ENCODE results near the gene KRTAP24-1.

Gene KRTAP24-1

GRCh38 chr21:30282850-30283249, at the start of gene KRTAP24-1:
KRTAP24-1 (minus strand) TSS chr21:30282950; CDS start chr21:30282932, 18 bp downstream.
- DNase-seq: no peak

GRCh38 chr21:30329203-30329875, 46.6 kb upstream of the KRTAP24-1 start:
- no peak for DNase-seq

DNA sequence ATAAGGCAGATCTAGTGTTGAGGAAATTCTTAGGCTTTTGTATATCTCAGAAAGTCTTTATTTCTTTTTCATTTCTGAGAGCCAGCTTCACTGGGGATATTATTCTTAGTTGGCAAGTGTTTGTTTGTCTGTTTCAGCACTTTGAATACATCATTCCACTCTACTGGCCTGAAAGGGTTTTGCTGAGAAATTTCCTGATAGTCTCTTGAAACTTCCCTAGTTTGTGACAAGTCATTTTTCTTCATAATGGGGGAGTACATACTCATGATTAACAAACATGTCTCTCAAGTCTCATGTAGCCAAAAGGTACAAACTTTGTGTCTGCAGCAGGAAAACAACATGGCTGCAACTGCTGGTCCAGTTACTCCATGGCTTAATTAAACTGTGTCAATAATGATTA, 43.6 kb upstream of the KRTAP24-1 start:
- no peak for DNase-seq

DNA sequence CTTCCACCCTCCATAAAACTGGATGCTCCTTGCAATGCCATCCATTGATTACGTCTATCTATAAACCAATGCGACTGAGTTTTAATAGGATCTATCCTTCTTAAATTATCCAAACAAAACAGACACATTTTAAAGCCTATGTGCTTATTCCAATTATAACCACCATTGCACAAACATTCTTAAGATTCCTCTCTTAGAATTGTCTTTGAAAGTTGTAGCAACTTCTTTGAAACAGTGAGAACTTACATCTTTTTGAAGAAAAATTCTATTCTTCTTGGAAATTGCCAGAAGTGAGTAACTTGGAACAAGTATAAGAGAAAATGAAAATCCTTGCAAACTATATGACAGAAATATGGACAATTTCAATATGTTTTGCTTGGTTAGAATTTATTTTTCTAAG, 37.5 kb upstream of the KRTAP24-1 start, which contains the start of gene KRTAP26-1:
Gene KRTAP26-1 (minus strand): TSS at position 101 of the 400 bp plus-strand sequence. CDS start 280 bp downstream, outside the sequence.
- DNase-seq: no peak

DNA sequence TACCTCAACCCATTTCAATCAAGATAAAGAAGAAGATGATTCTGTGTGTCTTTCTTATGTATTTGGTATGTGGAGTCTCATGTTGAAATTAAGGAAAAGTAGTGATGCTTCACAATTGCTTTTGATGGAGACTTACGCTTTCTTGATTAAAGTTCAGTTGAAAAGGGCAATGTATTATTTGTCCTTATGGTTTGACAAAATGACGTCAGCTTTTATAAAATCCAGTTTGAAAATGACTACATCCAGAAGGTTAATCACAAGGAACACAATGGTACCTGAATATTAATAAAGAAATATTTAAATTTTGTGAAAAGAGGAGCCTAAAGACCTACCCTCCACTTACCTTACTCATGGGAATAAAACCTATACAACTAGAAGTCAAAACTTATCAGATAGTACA, 33.0 kb upstream of the KRTAP24-1 start:
- DNase-seq: no peak

DNA sequence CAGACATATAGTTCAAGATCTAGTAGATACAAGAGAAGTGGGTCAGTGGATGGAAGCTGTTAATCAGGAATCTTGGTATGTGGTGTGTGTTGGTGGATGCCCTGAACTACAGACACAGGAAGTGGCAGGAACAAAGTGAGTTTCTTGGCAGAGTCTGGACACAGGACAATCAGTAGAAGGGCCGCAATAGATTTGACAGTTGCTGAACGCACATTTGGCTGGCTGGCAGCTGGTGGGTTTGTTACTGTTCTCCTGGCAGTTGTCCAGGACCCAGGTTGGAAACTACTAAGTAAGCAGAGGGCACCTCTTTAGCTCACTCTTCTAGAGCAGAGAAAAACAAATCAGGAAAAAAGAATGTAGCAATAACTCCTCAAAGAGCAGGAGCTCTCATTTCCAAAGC, 24.1 kb upstream of the KRTAP24-1 start:
- peak; percentile 31 to 73 for DNase-seq

DNA sequence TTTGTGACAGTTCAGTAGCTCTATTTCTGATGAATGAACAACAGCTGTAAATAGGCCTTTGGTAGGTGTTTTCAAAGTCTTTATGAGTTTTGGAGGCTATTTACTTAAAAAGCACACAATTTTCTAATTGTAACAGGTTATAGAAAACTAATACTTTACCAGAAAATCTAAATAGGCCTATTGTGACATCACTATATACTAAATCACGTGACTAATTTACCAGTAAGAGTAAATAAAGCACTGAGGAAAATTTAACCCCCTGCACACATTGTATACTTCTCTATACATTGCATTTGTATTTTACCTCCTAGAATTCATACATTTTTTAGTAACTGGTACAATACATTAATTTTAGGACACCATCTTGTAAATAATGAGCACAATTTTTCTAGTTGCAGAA, 22.4 kb upstream of the KRTAP24-1 start:
- DNase-seq: no peak

DNA sequence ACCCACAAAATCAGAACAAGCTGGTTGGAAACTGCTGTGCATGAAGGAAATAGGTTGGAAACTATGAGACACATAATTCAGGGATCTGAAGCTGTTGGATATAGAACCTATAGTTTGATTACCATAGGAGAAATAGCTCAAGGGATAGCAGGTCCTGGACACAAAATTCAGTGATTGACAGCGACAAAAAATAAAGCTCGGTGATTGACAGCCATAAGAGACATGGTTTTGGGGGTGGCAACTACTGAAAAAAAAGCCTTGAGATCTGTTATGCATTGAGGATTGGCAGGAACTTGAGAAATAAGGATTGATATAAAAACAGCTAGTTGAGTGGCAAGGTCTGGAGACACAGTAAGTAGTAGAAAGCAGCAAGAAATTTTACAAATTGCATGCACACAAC, 6.5 kb upstream of the KRTAP24-1 start, which contains the start of gene KRTAP25-1:
Gene KRTAP25-1 (minus strand): TSS at position 300 of the 400 bp plus-strand sequence. CDS start 24 bp downstream, at position 276.
- DNase-seq: no peak

DNA sequence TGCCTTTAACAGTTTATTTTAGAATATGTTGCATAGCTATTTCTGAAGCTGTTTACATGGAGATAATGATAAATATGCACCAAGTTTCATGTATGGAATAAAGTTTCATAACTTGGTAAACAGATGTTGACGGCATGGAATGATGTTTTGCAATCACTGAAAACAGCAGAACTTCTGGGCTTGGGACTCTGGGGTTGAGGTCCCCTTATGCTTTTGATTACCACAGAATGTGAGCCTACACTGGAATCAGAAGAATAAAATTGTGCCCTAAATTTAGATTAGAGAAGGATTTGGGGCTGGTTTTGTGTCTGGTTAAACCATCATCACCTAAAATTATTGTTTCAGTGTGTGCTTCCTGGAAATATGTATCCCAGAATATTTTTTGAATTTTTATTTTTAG, 11.1 kb downstream of the KRTAP24-1 start:
- no peak for DNase-seq

- DNase-seq: no peak
Measured at GRCh38 chr21:30271156-30271555, 11.6 kb downstream of the KRTAP24-1 start.

DNA sequence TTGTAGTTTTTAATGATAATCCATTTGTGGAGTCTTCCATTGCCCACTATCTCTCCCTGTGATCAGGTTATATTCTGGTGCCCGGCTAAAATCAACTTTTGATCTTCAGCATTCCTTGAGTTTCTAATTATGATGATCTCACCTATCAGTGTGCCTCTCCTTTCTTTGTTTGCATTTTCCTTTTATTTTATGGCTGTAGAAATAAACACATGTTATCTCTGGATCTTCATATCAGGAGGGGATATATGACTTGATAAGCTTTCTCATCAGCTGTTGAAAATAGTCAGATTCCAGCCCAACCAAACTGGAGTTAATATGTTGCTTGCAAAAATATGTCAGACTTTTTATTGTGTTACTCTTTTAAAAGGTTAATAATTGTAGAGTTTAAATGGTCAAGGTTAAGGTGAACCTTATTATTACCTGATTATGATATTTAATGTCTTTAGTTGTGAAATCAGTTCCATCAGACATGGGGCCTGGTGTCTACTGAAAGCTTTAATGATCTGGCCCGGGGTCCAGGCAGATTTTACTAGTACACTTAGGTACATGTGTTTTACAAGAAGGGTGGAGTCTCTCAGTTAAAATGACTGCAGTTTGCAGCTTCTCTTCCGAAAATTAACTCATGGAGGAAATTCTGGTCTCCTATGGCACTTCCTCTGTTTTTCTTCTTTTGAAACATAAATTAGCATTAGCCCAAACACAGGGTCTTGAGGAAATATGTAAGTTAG, 12.8 kb downstream of the KRTAP24-1 start:
- DNase-seq: no peak

DNA sequence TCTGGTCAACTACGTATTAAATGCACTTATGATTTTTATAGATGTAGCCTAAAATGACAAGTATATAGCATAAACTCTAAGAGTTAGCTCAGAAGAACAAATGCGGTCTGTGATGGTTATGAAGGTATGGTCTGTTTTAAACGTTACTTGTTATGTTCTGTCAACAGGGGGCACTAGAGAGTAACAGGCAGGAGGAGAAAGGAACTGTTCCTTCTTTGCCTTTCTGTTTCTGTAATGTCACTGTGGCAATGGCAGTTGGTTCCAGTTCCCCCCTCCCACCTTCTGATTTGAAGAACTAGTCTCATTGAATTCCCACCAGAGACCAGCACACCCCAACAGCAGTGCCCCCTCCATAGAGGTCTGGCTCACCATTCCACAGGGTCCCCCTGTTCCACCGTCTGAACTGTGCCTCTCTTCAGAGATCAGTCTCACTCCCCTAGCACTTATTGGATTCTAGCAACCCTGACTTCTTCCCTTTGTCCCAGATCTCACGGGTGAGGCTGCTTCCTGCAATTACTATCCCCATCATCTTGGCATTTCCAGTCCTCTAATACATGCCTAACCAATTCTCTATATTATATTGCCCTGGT, 14.0 kb downstream of the KRTAP24-1 start:
- peak; percentile 4 to 30 for DNase-seq

- DNase-seq: peak; percentile 20 to 34
Measured at GRCh38 chr21:30257773-30258172, 25.0 kb downstream of the KRTAP24-1 start.

GRCh38 chr21:30256100-30256499, 26.6 kb downstream of the KRTAP24-1 start:
- no peak for DNase-seq

DNA sequence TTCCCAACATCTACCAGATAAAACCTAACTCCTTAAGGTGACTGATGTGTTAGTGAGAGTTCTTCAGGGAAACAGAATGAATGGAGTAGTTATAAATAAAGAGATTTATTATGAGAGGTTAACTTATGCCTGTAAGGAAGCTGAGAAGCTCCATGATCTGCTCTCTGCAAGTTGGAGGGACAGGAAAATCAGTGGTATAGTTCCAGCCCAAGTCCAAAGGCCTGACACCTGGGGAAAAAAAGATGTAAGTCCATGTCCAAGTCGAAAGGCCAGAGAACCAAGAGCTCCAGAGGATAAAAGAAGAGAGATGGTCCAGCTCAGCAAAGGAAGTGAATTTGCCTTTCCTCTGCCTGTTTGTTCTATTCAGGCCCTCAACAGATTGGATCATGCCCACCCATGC, 27.1 kb downstream of the KRTAP24-1 start:
- DNase-seq: no peak

DNA sequence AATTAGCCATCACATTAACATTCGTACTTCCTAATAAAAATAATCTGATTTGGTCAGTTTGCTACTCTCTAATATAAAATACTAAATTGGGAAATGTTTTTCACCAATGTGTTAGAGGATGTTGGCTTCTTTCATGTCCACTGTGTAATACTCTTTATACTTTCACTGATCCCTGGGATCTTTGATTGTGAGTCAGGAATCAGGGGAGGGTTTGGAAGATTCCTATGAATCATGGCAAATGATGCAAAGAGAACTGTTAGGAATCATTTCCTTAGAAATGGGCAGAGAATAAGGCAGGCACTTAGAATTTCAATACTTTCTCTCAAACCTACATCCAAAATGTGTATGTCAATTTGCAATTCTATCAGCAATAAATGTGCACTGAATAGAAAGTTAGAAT, 31.0 kb downstream of the KRTAP24-1 start:
- no peak for DNase-seq

GRCh38 chr21:30249936-30250335, 32.8 kb downstream of the KRTAP24-1 start:
- DNase-seq: no peak

GRCh38 chr21:30248844-30249243, 33.9 kb downstream of the KRTAP24-1 start:
- no peak for DNase-seq

DNA sequence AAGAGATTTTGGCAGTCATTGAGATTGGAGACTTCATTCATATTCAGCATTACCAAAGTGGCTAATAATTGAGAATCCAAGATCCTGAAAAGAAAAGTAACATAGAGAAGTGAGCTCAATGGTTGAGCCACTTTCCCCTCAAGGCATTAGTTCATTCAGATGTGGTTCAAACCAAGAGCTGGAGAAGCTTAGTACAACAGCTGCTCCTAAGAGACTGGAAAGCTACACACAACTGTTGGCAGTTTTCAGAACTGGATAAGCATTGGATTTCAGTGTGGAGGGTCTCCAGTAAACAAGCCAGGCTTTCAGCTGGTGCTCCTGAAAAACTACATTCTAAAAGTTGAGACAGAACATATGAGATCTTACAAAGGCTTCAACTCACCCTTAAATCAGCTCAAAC, 37.7 kb downstream of the KRTAP24-1 start:
- DNase-seq: no peak

DNA sequence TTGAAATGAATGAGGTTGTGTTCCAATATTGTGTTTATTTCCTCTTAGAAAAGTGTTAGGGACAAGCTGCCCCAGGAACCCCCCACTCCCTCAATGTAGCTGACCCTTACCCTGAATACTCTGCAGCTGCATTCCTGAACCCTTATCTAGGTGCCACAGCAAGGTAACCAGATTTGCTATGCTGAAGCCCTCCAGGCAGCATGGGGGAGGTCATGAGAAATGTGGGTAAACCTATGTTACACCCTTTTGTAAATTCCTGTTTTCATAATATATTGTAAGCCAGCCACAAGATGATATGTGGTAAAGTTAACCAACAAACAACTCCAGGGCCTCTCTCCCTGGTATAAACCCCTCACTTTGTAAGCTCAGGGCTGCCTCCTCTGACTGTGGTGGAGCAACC, 39.1 kb downstream of the KRTAP24-1 start:
- no peak for DNase-seq

- DNase-seq: no peak
Measured at GRCh38 chr21:30240661-30241060, 42.1 kb downstream of the KRTAP24-1 start.

GRCh38 chr21:30238168-30238567, 44.6 kb downstream of the KRTAP24-1 start:
- no peak for DNase-seq

DNA sequence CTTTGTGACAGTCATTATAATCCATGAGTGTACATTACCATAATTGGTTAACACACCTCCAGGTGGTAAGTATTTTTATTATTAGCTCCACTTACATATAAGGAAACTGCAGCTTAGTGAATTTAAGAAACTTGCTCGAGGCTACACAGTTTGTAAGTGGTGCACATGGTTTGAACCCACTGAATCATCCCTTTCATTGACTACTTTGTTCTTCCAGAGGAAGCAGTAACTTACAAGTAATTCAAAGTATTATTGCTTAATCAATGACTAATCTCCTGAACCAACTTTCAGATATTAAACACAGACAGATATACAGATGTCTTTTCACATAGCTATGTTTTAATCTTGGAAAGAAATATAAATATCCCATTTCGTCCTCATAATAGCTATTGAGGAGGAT, 48.1 kb downstream of the KRTAP24-1 start:
- no peak for DNase-seq

DNA sequence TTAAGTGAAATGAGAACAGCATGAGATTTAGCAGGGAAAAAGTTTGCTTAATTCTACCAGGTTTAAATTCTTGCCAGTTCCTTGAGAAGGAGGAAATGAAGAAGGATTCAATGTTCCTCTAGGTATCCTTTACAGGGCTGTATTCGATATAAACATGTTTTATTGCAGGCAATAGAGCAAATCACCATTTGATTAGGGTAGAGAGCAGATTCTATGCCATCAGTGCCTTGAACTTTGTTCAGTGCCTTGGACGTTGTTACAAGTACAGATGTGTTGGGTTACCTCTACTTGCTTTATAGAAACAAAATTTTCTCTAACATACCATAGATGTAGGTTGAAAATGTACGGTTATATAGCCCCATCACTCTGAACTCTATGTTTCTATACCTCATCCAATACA, 48.7 kb downstream of the KRTAP24-1 start:
- no peak for DNase-seq
